Tibial artery (tissue), 4 donors: Measurements from ENCODE around the gene IGSF23.
"Not testable (repeated sequence)": the region's sequence is repeated elsewhere in the genome, so short reads cannot be mapped to it uniquely, and the experiment has no call there.

Experiments used
- DNase-seq, 2 donors: peaks; one replicate each; pipeline ENCODE4 v3.0.0-alpha.2; 2019
- H3K27ac ChIP-seq, 2 donors: fragments of 200-600 bp; sonication (generic) in 1 of 2; 1 replicate in 1 of 2; 2 replicates in 1 of 2; pipeline ENCODE4 v1.5.1; 2018 to 2019; ENCODE audit warnings: mild to moderate bottlenecking in 1 of 2
- H3K27me3 ChIP-seq, 2 donors: fragments of 200-600 bp; sonication (generic) in 1 of 2; one replicate each; pipeline versions ENCODE4 v1.5.1 to v1.6.0; 2016 to 2019
- H3K36me3 ChIP-seq, 3 donors: fragments of 200-600 bp; sonication (generic) in 2 of 3; one replicate each; pipeline ENCODE4 v1.5.1; 2016 to 2019; ENCODE audit warnings: mild to moderate bottlenecking in 2 of 3
- H3K4me1 ChIP-seq, 4 donors: fragments of 200-600 bp; sonication (generic) in 2 of 4; 1 replicate in 3 of 4; 2 replicates in 1 of 4; pipeline ENCODE4 v1.5.1; 2016 to 2019
- H3K4me3 ChIP-seq, 2 donors: fragments of 200-600 bp; sonication (generic) in 1 of 2; 1 replicate in 1 of 2; 2 replicates in 1 of 2; pipeline ENCODE4 v1.5.1; 2018 to 2019; ENCODE audit warnings: mild to moderate bottlenecking in 2 of 2
- H3K9me3 ChIP-seq, 3 donors: fragments of 200-600 bp; sonication (generic) in 1 of 3; one replicate each; pipeline ENCODE4 v1.5.1; 2016 to 2019
- intact Hi-C: fragments of 100-400 bp; cut with DNase I; formaldehyde crosslinking; loops from one replicate; pipeline ENCODE4 v1.15.0; 2023; ENCODE audit warnings: low total_unique reads
- TF ChIP-seq, protein P1 (sequence below), 2 experiments: fragments of 200-600 bp in 1 of 2; fragments of 450-650 bp in 1 of 2; IDR thresholded peaks; one replicate each; pipeline ENCODE4 v1.5.1; 2017 to 2019; ENCODE audit warnings: antibody characterized with exemption in 2 of 2, mild to moderate bottlenecking in 1 of 2, moderate library complexity in 1 of 2

The IGSF23 gene

DNA sequence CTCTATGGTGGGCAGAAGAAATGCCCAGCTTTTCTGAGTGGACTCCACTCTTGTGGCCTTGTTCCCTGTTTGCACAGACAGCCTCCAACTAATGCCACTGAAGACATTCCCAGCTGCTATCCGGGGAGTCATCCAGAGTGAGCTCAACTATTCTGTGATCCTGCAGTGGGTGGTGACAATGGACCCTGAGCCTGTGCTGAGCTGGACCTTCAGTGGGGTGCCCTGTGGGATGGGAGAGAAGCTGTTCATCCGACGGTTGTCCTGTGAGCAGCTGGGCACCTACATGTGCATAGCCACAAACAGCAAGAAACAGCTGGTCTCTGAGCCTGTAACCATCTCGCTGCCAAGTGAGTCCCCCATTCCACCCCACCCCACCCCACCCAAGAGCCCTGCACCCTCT lies 10.3 kb downstream of the IGSF23 start:
- no peak for DNase-seq
- TF ChIP-seq, protein P1, sequence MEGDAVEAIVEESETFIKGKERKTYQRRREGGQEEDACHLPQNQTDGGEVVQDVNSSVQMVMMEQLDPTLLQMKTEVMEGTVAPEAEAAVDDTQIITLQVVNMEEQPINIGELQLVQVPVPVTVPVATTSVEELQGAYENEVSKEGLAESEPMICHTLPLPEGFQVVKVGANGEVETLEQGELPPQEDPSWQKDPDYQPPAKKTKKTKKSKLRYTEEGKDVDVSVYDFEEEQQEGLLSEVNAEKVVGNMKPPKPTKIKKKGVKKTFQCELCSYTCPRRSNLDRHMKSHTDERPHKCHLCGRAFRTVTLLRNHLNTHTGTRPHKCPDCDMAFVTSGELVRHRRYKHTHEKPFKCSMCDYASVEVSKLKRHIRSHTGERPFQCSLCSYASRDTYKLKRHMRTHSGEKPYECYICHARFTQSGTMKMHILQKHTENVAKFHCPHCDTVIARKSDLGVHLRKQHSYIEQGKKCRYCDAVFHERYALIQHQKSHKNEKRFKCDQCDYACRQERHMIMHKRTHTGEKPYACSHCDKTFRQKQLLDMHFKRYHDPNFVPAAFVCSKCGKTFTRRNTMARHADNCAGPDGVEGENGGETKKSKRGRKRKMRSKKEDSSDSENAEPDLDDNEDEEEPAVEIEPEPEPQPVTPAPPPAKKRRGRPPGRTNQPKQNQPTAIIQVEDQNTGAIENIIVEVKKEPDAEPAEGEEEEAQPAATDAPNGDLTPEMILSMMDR (IDR thresholded peaks at IDR 0.05) = no peak
- intact Hi-C loops = no loop called here
- H3K4me3 ChIP-seq = no peak overlapping the region
- H3K27me3 ChIP-seq = no peaks in the 10 kb centered on the region
- peaks cover 0 to 7% (median 3%) of the 10 kb centered on the region in 4 donors for H3K4me1 ChIP-seq
- no peaks in the 10 kb centered on the region for H3K36me3 ChIP-seq
- H3K9me3 ChIP-seq = no peaks in the 10 kb centered on the region
- no peak overlapping the region for H3K27ac ChIP-seq

DNA sequence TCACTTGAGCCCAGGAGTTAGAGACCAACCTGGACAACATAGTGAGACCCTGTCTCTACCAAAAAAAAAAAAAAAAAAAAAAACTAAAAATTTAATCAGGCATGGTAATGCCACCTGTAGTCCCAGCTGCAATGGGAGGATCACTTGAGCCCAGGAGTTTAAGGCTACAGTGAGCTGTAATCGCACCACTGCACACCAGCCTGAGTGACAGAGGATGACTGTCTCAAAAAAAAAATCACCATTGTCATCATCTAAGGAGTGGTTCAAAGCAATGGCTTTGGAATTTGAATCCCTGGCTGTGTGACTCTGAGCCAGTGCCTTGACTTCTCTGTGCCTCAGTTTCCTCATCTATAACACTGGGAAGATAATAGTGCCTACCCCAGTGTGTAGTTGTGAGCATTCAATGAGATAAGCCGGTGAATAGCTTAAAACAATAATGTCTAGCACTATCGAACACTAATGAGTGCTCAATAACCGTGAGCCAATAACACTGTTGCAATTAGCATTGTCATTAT lies 11.5 kb downstream of the IGSF23 start:
- Histone ChIP-seq H3K9me3 (no peaks in the 10 kb centered on the region), H3K27ac (no peak overlapping the region), H3K27me3 (no peaks in the 10 kb centered on the region), H3K4me1 (peaks cover 0 to 7% (median 3%) of the 10 kb centered on the region in 4 donors), H3K4me3 (no peak overlapping the region), H3K36me3 (no peaks in the 10 kb centered on the region)
- TF ChIP-seq, protein P1 (IDR thresholded peaks at IDR 0.05) = no peak
- intact Hi-C loops = no loop called here
- DNase-seq = no peak

DNA sequence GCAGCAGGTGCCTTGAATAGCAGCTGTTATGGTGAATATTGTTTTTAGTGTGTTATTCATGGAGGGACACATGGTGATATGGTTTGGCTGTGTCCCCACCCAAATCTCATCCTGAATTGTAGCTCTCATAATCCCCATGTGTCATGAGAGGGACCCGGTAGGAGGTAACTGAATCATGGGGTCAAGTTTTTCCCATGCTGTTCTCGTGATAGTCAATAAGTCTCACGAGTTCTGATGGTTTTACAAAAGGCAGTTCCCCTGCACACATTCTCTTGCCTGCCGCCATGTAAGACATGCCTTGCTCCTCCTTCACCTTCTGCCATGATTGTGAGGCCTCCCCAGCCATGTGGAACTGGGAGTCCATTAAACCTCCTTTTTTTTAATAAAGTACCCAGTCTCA lies 12.3 kb downstream of the IGSF23 start:
- intact Hi-C loops, H3K27ac ChIP-seq, DNase-seq, H3K9me3 ChIP-seq, H3K4me3 ChIP-seq, H3K27me3 ChIP-seq, H3K36me3 ChIP-seq, H3K4me1 ChIP-seq: not testable (repeated sequence)

DNA sequence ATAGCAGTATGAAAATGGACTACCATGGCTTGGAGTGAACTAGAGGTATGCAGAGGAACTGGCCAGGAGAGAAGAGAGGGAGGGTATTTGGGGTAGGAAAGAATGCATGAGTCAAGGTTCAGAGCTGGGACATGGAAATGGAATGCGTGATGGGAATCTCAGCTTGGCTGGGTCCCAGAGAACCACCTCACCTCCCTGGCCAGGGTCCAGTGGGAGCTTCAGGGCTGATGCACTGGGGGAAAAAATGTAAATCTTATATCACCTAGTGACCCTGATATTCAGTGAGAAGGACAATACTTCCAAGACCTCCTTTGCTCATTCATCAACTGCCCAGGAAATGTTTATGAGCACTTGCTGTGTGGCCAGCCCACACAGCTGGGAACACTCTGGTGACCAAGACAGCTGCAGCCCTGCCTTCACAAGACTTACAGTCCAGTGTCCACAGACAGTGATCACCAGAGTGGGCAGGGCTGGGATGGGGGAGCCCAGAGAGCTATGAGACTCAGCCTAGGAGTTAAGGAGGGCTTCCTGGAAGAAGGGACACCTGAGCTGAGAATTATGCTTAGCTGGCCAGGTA lies 12.8 kb downstream of the IGSF23 start:
- Histone ChIP-seq H3K27me3 (no peaks in the 10 kb centered on the region), H3K9me3 (no peaks in the 10 kb centered on the region), H3K4me3 (no peak overlapping the region), H3K27ac (no peak overlapping the region), H3K4me1 (peaks cover 0 to 7% (median 3%) of the 10 kb centered on the region in 4 donors), H3K36me3 (no peaks in the 10 kb centered on the region)
- intact Hi-C loops = no loop called here
- no peak for DNase-seq
- TF ChIP-seq, protein P1 (IDR thresholded peaks at IDR 0.05) = no peak

DNA sequence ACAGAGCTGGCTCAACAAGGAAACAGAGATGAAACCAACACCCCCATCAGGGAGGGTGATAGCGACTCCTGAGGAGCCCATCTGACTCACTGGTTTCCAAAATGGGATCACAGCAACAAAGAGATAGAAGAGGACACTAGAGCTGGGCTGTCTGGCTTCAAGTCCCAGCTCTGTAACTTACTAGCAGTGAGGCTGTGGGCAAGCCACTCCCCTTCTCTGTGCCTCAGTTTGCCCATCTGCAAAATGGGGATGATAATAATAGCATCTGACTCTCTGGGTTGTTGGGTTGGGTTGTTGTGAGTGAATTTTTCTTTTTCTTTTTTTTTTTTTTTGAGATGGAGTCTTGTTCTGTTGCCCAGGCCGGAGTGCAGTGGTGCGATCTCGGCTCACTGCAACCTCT lies 14.3 kb downstream of the IGSF23 start:
- Histone ChIP-seq H3K9me3 (no peaks in the 10 kb centered on the region), H3K27ac (no peak overlapping the region), H3K27me3 (no peaks in the 10 kb centered on the region), H3K4me1 (peaks cover 0 to 7% (median 3%) of the 10 kb centered on the region in 4 donors), H3K4me3 (no peak overlapping the region), H3K36me3 (no peaks in the 10 kb centered on the region)
- intact Hi-C loops = no loop called here
- TF ChIP-seq, protein P1 (IDR thresholded peaks at IDR 0.05) = no peak
- DNase-seq = no peak

DNA sequence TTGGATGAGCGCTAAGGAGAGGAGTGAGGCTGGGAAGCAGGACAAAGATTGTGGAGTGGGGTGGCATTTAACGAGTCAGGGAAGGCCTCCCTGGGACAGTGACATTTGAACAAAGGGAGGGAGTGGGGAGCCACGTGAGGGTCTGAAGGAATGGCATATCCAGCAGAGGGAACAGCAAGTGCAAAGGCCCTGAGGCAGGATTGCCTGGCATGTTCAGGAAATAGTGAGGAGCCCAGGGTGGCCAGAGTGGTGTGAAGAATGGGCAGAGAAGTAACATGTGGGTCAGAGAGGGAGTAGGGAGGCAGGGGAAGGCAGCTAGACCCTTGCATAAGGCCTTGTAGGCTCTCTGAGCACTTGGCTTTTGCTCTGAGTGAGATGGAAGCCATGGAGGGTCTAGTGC lies 15.4 kb downstream of the IGSF23 start:
- Histone ChIP-seq H3K4me1 (peaks cover 0 to 10% (median 3%) of the 10 kb centered on the region in 4 donors), H3K36me3 (no peaks in the 10 kb centered on the region), H3K4me3 (no peak overlapping the region), H3K27ac (no peak overlapping the region), H3K27me3 (no peaks in the 10 kb centered on the region), H3K9me3 (no peaks in the 10 kb centered on the region)
- TF ChIP-seq, protein P1 (IDR thresholded peaks at IDR 0.05) = no peak
- intact Hi-C loops = no loop called here
- no peak for DNase-seq

DNA sequence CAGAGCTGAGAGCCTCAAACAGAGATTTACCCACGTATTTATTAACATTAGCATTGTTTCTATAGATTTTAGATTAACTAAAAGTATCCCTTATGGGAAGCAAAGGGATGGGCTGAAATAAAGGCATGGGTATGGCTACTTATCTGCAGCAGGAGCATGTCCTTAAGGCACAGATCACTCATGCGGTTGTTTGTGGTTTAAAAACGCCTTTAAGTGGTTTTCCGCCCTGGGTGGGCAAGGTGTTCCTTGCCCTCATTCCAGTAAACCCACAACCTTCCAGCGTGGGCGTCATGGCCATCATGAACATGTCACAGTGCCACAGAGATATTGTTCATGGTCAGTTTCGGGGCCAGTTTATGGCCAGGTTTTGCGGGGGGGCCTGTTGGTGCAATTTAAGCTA lies 18.2 kb downstream of the IGSF23 start:
- intact Hi-C loops, H3K9me3 ChIP-seq, H3K36me3 ChIP-seq, H3K4me3 ChIP-seq, H3K27ac ChIP-seq, H3K27me3 ChIP-seq, DNase-seq: not testable (repeated sequence)
- H3K4me1 ChIP-seq = peaks cover 0 to 25% (median 2%) of the 10 kb centered on the region in 4 donors

DNA sequence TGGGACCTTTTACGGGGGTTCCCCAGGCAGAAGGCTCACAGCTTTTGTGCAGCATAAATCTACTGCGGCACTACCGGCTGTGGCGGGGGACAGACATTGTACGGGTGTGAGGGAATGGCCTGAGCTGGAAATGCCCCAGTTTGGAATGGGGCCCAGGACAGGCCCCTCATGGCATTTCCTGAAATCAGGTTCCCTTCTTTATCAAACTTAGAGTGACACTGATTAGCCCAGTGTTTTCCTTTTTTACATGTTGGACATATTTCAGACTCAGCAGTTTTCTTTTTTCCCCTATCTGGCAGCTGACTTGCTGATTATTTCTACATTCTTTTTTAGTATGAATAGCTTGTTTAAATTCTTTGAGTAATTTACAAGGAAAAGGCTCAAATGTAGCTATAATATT lies 20.7 kb downstream of the IGSF23 start:
- H3K27ac ChIP-seq, H3K27me3 ChIP-seq, intact Hi-C loops, H3K9me3 ChIP-seq, H3K4me3 ChIP-seq, DNase-seq, H3K36me3 ChIP-seq: not testable (repeated sequence)
- H3K4me1 ChIP-seq = peaks cover 0 to 25% (median 2%) of the 10 kb centered on the region in 4 donors
